ENCODE measurements around the gene IL23R. TPM values are rescaled to one million over a fixed set of nuclear protein-coding genes. Genes with fewer than 3 reads are reported as not detected.

IL23R gene
- total and polyA plus RNA-seq, 2 donors (not counting 1 experiment from before 2014, with no cell fraction given) = not detected

GRCh38 chr1:67171978-67172377, 5.7 kb downstream of the IL23R start:
- Histone ChIP-seq H4K20me1 (ENCODE audit: control insufficient read depth, insufficient read depth, low read length, poor library complexity, severe bottlenecking) (no peaks in the 10 kb centered on the region), H3K4me2 (replicated peaks; ENCODE audit: low read depth, low read length, poor library complexity, severe bottlenecking) (no peak overlapping the region), H3K9ac (ENCODE audit: low read length) (no peak overlapping the region), H3K4me3 (ENCODE audit: control extremely low read depth in 1 of 5, extremely low read depth in 1 of 5, insufficient read depth in 1 of 5, low read depth in 2 of 5, low read length in 4 of 5) (no peak overlapping the region), H3K36me3 (replicated peaks in 1 of 2; ENCODE audit: control extremely low read depth in 1 of 2, control insufficient read depth in 1 of 2, extremely low read depth in 1 of 2, insufficient read depth in 2 of 2, low read length in 1 of 2) (no peaks in the 10 kb centered on the region), H3K27me3 (replicated peaks in 1 of 4; ENCODE audit: control extremely low read depth in 1 of 4, control insufficient read depth in 3 of 4, insufficient read depth in 4 of 4, low read length in 3 of 4) (no peaks in the 10 kb centered on the region), H3K9me3 (ENCODE audit: control extremely low read depth in 1 of 3, control insufficient read depth in 2 of 3, insufficient read depth in 1 of 3, low read length in 2 of 3) (no peaks in the 10 kb centered on the region), H3K27ac (ENCODE audit: low read length in 2 of 2) (no peak overlapping the region), H3K4me1 (ENCODE audit: control insufficient read depth in 2 of 2, insufficient read depth in 2 of 2, low read length in 2 of 2) (no peaks in the 10 kb centered on the region), H3K79me2 (ENCODE audit: control insufficient read depth, insufficient read depth, low read length) (no peaks in the 10 kb centered on the region), H2AFZ (ENCODE audit: insufficient read depth, low read depth, low read length, poor library complexity, severe bottlenecking) (no peak overlapping the region)
- H3K9me3 Mint-ChIP-seq (ENCODE audit: insufficient read depth) = no peaks in the 10 kb centered on the region
- intact Hi-C loops (cut with micrococcal nuclease) = no loop called here
- H3K27ac Mint-ChIP-seq = no peak overlapping the region
- H3K4me3 Mint-ChIP-seq = no peak overlapping the region
- no peak for TF ChIP-seq EZH2 (IDR thresholded peaks at IDR 0.05; ENCODE audit: borderline replicate concordance, insufficient read depth, low read depth, low read length, poor library complexity, severe bottlenecking)
- H3K4me1 Mint-ChIP-seq = no peaks in the 10 kb centered on the region
- DNase-seq = no peak
- no peaks in the 10 kb centered on the region for H3K27me3 Mint-ChIP-seq
- ATAC-seq (ENCODE audit: low read depth) = no peak
- ChIA-PET POLR2A (no interaction called here), CTCF (no interaction called here)
- WGBS (ENCODE audit: insufficient coverage) = no CpG with 5 or more reads among the region's 1 CpG

GRCh38 chr1:67173988-67174387, 7.7 kb downstream of the IL23R start:
- Histone ChIP-seq H2AFZ (ENCODE audit: insufficient read depth, low read depth, low read length, poor library complexity, severe bottlenecking) (no peak overlapping the region), H3K27me3 (replicated peaks in 1 of 4; ENCODE audit: control extremely low read depth in 1 of 4, control insufficient read depth in 3 of 4, insufficient read depth in 4 of 4, low read length in 3 of 4) (no peaks in the 10 kb centered on the region), H3K9me3 (ENCODE audit: control extremely low read depth in 1 of 3, control insufficient read depth in 2 of 3, insufficient read depth in 1 of 3, low read length in 2 of 3) (no peaks in the 10 kb centered on the region), H3K4me1 (ENCODE audit: control insufficient read depth in 2 of 2, insufficient read depth in 2 of 2, low read length in 2 of 2) (no peaks in the 10 kb centered on the region), H4K20me1 (ENCODE audit: control insufficient read depth, insufficient read depth, low read length, poor library complexity, severe bottlenecking) (no peaks in the 10 kb centered on the region), H3K36me3 (replicated peaks in 1 of 2; ENCODE audit: control extremely low read depth in 1 of 2, control insufficient read depth in 1 of 2, extremely low read depth in 1 of 2, insufficient read depth in 2 of 2, low read length in 1 of 2) (no peaks in the 10 kb centered on the region), H3K4me2 (replicated peaks; ENCODE audit: low read depth, low read length, poor library complexity, severe bottlenecking) (no peak overlapping the region), H3K27ac (ENCODE audit: low read length in 2 of 2) (no peak overlapping the region), H3K9ac (ENCODE audit: low read length) (no peak overlapping the region), H3K79me2 (ENCODE audit: control insufficient read depth, insufficient read depth, low read length) (no peaks in the 10 kb centered on the region), H3K4me3 (ENCODE audit: control extremely low read depth in 1 of 5, extremely low read depth in 1 of 5, insufficient read depth in 1 of 5, low read depth in 2 of 5, low read length in 4 of 5) (no peak overlapping the region)
- Mint-ChIP-seq H3K27me3 (no peaks in the 10 kb centered on the region), H3K27ac (no peak overlapping the region), H3K9me3 (ENCODE audit: insufficient read depth) (no peaks in the 10 kb centered on the region), H3K4me1 (no peaks in the 10 kb centered on the region), H3K4me3 (no peak overlapping the region)
- ChIA-PET CTCF (no interaction called here), POLR2A (no interaction called here)
- DNase-seq (no peak), ATAC-seq (ENCODE audit: low read depth) (no peak)
- intact Hi-C loops (cut with micrococcal nuclease) = no loop called here
- no peak for TF ChIP-seq EZH2 (IDR thresholded peaks at IDR 0.05; ENCODE audit: borderline replicate concordance, insufficient read depth, low read depth, low read length, poor library complexity, severe bottlenecking)
- TF ChIP-seq CTCF (IDR thresholded peaks at IDR 0.05) = no peak
